Measurements from ENCODE around the gene ADGRE2.

ADGRE2 gene

GRCh38 chr19:14699641-14700040 lies 78.7 kb downstream of the ADGRE2 start:
- no peak overlapping the region for H3K4me3 ChIP-seq (ENCODE audit: low read depth in 1 of 2, low read length in 1 of 2)
- H3K27me3 ChIP-seq, result no peaks in the 10 kb centered on the region
- no peak overlapping the region for H3K27ac ChIP-seq
- H3K9me3 ChIP-seq, result no peaks in the 10 kb centered on the region
- TF ChIP-seq, protein P1, sequence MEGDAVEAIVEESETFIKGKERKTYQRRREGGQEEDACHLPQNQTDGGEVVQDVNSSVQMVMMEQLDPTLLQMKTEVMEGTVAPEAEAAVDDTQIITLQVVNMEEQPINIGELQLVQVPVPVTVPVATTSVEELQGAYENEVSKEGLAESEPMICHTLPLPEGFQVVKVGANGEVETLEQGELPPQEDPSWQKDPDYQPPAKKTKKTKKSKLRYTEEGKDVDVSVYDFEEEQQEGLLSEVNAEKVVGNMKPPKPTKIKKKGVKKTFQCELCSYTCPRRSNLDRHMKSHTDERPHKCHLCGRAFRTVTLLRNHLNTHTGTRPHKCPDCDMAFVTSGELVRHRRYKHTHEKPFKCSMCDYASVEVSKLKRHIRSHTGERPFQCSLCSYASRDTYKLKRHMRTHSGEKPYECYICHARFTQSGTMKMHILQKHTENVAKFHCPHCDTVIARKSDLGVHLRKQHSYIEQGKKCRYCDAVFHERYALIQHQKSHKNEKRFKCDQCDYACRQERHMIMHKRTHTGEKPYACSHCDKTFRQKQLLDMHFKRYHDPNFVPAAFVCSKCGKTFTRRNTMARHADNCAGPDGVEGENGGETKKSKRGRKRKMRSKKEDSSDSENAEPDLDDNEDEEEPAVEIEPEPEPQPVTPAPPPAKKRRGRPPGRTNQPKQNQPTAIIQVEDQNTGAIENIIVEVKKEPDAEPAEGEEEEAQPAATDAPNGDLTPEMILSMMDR (IDR thresholded peaks at IDR 0.05), result no peak
- H3K36me3 ChIP-seq, result peaks cover 93% of the 10 kb centered on the region
- H3K4me1 ChIP-seq (ENCODE audit: control insufficient read depth in 1 of 2, insufficient read depth in 1 of 2, low read depth in 1 of 2, low read length in 1 of 2), result no peaks in the 10 kb centered on the region

DNA sequence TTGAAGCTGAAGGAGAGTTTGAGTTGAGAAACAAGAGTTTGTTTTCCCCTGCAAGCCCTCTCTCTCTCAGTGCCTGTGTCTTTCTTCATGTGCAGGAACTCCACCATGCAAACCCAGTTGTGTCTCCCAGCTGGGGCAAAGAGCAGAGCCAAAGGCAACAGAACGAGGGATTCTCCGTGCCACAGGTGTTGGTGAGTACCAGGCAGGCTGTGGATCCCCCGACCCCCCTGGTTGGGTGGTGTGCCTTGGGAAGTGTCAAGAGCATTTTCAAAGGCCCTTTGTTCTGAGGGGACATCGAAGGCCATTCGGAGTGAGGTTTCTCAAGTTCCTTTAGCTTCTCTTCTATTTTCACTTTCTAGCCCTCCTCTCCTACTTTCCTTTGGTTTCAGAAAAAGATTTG lies 82.9 kb downstream of the ADGRE2 start:
- H3K36me3 ChIP-seq, result peaks cover 65% of the 10 kb centered on the region

GRCh38 chr19:14694641-14695266 lies 83.6 kb downstream of the ADGRE2 start:
- Histone ChIP-seq H3K4me3 (ENCODE audit: low read depth in 1 of 2, low read length in 1 of 2) (no peak overlapping the region), H3K27ac (no peak overlapping the region), H3K4me1 (ENCODE audit: control insufficient read depth in 1 of 2, insufficient read depth in 1 of 2, low read depth in 1 of 2, low read length in 1 of 2) (peaks cover 8 to 11% of the 10 kb centered on the region in 2 experiments), H3K36me3 (peaks cover 58% of the 10 kb centered on the region), H3K27me3 (no peaks in the 10 kb centered on the region), H3K9me3 (no peaks in the 10 kb centered on the region)
- TF ChIP-seq, protein P1 (IDR thresholded peaks at IDR 0.05), result no peak

More for the DNA sequence above, 82.9 kb downstream of the ADGRE2 start:
- Histone ChIP-seq H3K9me3 (no peaks in the 10 kb centered on the region), H3K4me3 (ENCODE audit: low read depth in 1 of 2, low read length in 1 of 2) (no peak overlapping the region), H3K27me3 (no peaks in the 10 kb centered on the region), H3K27ac (no peak overlapping the region), H3K4me1 (ENCODE audit: control insufficient read depth in 1 of 2, insufficient read depth in 1 of 2, low read depth in 1 of 2, low read length in 1 of 2) (peaks cover 1 to 7% of the 10 kb centered on the region in 2 experiments)
- TF ChIP-seq, protein P1 (IDR thresholded peaks at IDR 0.05), result no peak

- H3K27ac ChIP-seq, result peak within 1 kb of the TSS; percentile 98
- peaks cover 13% of the 10 kb centered on the region for H3K36me3 ChIP-seq
- H3K9me3 ChIP-seq, result no peaks in the 10 kb centered on the region
- peak within 1 kb of the TSS; percentile 84 to 85 for H3K4me3 ChIP-seq (ENCODE audit: low read depth in 1 of 2, low read length in 1 of 2)
- H3K27me3 ChIP-seq, result no peaks in the 10 kb centered on the region
- TF ChIP-seq, protein P1 (IDR thresholded peaks at IDR 0.05), result peak; percentile 71
- H3K4me1 ChIP-seq (ENCODE audit: control insufficient read depth in 1 of 2, insufficient read depth in 1 of 2, low read depth in 1 of 2, low read length in 1 of 2), result peaks cover 34 to 36% of the 10 kb centered on the region in 2 experiments
These were observed 88.5 kb downstream of the ADGRE2 start, which contains the start of gene ZNF333 for GRCh38 chr19:14689598-14690503. ZNF333 (plus strand) TSS chr19:14690048; CDS start chr19:14693492, 3,444 bp downstream.

GRCh38 chr19:14686411-14686810 lies 91.9 kb downstream of the ADGRE2 start:
- H3K36me3 ChIP-seq, result no peaks in the 10 kb centered on the region
- TF ChIP-seq, protein P1 (IDR thresholded peaks at IDR 0.05), result peak; percentile 47
- no peak overlapping the region for H3K4me3 ChIP-seq (ENCODE audit: low read depth in 1 of 2, low read length in 1 of 2)
- H3K27me3 ChIP-seq, result no peaks in the 10 kb centered on the region
- H3K4me1 ChIP-seq (ENCODE audit: control insufficient read depth in 1 of 2, insufficient read depth in 1 of 2, low read depth in 1 of 2, low read length in 1 of 2), result peaks cover 62 to 65% of the 10 kb centered on the region in 2 experiments
- H3K9me3 ChIP-seq, result no peaks in the 10 kb centered on the region
- H3K27ac ChIP-seq, result peak overlapping the region; percentile 94

Data from neutrophil (primary cell).